Fibroblast of gingiva (primary cell): ENCODE data around the gene UBAC2.

Experiments
- DNase-seq: peaks from one replicate; pipeline ENCODE4 v3.0.0-alpha.2; 2011; ENCODE audit warnings: low read depth

Gene UBAC2

GRCh38 chr13:99311748-99312492 is 111.3 kb downstream of the UBAC2 start:
- peak; percentile 50 for DNase-seq

GRCh38 chr13:99312493-99312883 is 111.8 kb downstream of the UBAC2 start:
- peak; percentile 100 for DNase-seq

- DNase-seq = peak; percentile 59
Measured at GRCh38 chr13:99313501-99313900, 112.8 kb downstream of the UBAC2 start.

GRCh38 chr13:99313941-99314340 is 113.3 kb downstream of the UBAC2 start:
- no peak for DNase-seq

- DNase-seq = no peak
Measured at GRCh38 chr13:99314640-99315176, 114.1 kb downstream of the UBAC2 start.

GRCh38 chr13:99315186-99315585 is 114.5 kb downstream of the UBAC2 start:
- DNase-seq = no peak

GRCh38 chr13:99316224-99316623 is 115.6 kb downstream of the UBAC2 start:
- DNase-seq = no peak

GRCh38 chr13:99316657-99317256 is 116.1 kb downstream of the UBAC2 start:
- no peak for DNase-seq

- peak; percentile 88 for DNase-seq
Measured at GRCh38 chr13:99320693-99321481, 120.2 kb downstream of the UBAC2 start.

GRCh38 chr13:99321709-99322108 is 121.1 kb downstream of the UBAC2 start:
- no peak for DNase-seq

GRCh38 chr13:99322297-99323103 is 121.8 kb downstream of the UBAC2 start:
- peak; percentile 63 for DNase-seq

- no peak for DNase-seq
Measured at GRCh38 chr13:99323488-99323887, 122.8 kb downstream of the UBAC2 start.

- DNase-seq = no peak
Measured at GRCh38 chr13:99326012-99326411, 125.4 kb downstream of the UBAC2 start.

- DNase-seq = no peak
Measured at GRCh38 chr13:99327126-99327525, 126.5 kb downstream of the UBAC2 start.

GRCh38 chr13:99327761-99328160 is 127.1 kb downstream of the UBAC2 start:
- no peak for DNase-seq

GRCh38 chr13:99329477-99329876 is 128.8 kb downstream of the UBAC2 start:
- no peak for DNase-seq

- no peak for DNase-seq
Measured at GRCh38 chr13:99330942-99331341, 130.3 kb downstream of the UBAC2 start.

- no peak for DNase-seq
Measured at GRCh38 chr13:99331881-99332293, 131.2 kb downstream of the UBAC2 start.

GRCh38 chr13:99332456-99332855 is 131.8 kb downstream of the UBAC2 start:
- DNase-seq = no peak

GRCh38 chr13:99334221-99334620 is 133.6 kb downstream of the UBAC2 start:
- no peak for DNase-seq

GRCh38 chr13:99335087-99335486 is 134.4 kb downstream of the UBAC2 start:
- no peak for DNase-seq

- no peak for DNase-seq
Measured at GRCh38 chr13:99335603-99336002, 134.9 kb downstream of the UBAC2 start.
